ENCODE measurements around the gene ZER1.
A peak's percentile ranks its signal among the peaks of the same experiment; 100 is the strongest.

Gene ZER1

DNA sequence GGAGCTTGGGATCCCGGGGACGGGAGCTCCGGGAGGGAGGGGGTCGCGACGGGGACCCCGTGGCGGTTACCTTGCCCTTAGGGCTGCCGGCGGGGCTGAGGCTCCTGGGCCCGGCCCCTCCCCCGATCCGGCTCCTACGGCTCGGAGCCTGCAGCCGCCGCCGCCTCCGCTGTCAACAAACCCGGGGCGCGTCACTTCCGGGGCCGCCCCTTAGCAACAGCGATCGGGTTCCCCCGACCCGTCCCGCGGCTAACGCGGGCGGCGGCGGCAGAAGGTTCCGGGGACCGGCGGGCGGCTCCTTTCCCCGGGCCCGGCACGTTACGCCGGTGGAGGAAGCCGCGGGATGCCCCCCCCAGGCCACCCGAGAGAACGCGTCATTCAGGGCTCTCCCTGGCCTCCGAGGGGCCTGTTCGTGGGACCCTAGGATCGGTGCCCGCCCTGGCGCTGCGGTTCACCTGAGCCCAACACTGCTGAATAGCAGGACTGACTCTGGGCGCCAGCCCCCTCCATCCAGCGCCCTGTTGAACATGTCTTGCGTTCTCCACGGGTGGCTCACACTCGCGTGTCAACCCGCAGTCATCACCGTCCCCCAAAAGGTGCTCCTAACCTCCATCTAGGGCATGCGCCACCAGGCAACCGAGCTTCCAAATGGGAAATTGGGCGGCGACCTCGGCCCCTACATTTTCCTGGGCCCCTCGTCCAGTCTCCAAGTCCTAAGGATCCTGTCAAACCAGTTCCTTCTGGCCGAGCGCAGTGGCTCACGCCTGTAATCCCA lies at the start of gene ZER1:
Gene ZER1 (minus strand): TSS at position 183 of the 775 bp plus-strand sequence. CDS start 16,362 bp downstream, outside the sequence.
- no peak for TF ChIP-seq JUND (IDR thresholded peaks at IDR 0.05; ENCODE audit: low read depth)
- in situ Hi-C loops (cut with HindIII; ENCODE audit: low pct_unique_long_range_greater_than_20kb, low sequenced_read_pairs) = no loop called here
- DNase-seq (ENCODE audit: low read depth in 1 of 2, low spot score in 1 of 2) = peak; percentile 96 to 99

DNA sequence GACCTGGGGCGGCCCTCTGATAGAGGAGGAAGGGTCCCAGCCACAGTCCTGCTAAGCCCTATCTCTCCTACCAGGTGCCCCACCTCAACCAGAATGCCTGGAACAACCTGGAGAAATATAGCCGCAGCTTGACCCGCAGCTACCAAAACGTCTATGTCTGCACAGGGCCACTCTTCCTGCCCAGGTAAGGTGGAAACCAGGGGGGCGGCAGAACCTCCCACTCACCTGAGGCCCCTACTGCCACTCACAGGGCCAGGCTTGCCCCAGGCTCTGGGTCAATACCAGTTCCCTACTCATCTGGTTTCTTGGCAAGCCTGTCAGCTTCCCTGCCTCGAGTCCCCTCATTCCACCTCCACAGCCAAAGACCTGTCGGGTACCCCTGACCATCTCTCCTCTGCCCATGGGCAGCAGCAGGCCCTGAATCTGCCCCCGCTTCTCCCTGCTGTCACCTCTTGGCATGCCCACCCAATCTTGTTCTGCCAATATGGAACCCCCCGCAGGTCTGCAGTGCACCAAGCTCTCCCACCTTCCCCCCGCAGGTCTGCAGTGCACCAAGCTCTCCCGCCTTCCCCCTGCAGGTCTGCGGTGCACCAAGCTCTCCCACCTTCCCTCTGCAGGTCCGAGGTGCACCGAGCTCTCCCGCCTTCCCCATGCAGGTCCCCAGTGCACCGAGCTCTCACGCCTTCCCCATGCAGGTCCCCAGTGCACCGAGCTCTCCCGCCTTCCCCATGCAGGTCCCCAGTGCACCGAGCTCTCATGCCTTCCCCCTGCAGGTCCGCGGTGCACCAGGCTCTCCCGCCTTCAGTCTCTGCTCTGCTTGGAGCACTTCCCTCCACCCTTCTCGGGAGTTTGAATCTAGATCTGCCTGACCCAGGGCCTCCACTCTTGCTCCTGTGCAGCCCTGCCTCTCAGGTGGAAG lies 49.2 kb upstream of the ZER1 start:
- DNase-seq (ENCODE audit: low read depth in 1 of 2, low spot score in 1 of 2) = no peak
- no peak for TF ChIP-seq JUND (IDR thresholded peaks at IDR 0.05; ENCODE audit: low read depth)
- in situ Hi-C loops (cut with HindIII; ENCODE audit: low pct_unique_long_range_greater_than_20kb, low sequenced_read_pairs) = no loop called here

DNA sequence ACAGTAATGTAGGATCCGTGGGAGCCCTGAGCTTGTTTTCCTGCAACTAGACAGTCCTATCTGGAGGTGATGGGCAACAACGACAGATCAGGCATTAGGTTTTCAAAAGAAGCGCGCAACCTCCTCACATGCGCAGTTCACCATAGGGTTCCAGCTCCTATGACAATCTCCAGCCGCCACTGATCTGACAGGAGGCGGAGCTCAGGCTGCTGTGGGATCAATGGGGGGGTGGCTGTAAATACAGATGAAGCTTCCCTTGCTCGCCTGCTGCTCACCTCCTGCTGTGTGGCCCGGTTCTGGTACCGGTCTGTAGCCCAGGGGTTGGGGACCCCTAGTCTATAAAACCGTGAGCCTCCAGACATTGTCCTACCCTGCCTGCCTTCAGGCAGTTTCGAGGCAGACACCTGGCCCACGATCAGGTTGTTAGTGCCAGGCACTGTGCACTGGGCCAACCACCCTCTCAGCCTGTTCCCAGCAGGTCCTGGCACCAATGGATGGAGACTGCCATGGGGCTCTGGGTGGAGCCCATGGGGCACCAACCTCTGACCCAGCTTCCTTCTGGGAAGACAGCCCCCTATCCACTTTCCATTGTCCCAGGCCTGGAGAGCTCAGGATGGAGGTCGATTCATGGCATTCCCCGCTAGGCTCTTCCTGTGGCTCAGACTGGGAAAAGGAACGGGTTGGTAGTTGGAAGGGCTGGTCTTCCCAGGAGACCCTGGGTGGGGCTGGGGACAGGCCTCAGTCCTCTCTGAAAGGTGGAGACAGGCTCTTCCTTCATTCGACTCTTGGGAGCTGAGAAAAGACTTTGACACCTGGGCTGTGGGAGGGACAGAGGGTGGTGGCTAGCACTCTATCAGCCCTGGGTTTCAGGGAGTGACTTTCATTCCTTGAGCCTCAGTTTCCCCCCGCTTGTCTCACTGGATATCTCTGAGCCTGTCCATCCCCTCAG lies 48.3 kb upstream of the ZER1 start:
- in situ Hi-C loops (cut with HindIII; ENCODE audit: low pct_unique_long_range_greater_than_20kb, low sequenced_read_pairs) = no loop called here
- no peak for DNase-seq (ENCODE audit: low read depth in 1 of 2, low spot score in 1 of 2)
- TF ChIP-seq JUND (IDR thresholded peaks at IDR 0.05; ENCODE audit: low read depth) = no peak

DNA sequence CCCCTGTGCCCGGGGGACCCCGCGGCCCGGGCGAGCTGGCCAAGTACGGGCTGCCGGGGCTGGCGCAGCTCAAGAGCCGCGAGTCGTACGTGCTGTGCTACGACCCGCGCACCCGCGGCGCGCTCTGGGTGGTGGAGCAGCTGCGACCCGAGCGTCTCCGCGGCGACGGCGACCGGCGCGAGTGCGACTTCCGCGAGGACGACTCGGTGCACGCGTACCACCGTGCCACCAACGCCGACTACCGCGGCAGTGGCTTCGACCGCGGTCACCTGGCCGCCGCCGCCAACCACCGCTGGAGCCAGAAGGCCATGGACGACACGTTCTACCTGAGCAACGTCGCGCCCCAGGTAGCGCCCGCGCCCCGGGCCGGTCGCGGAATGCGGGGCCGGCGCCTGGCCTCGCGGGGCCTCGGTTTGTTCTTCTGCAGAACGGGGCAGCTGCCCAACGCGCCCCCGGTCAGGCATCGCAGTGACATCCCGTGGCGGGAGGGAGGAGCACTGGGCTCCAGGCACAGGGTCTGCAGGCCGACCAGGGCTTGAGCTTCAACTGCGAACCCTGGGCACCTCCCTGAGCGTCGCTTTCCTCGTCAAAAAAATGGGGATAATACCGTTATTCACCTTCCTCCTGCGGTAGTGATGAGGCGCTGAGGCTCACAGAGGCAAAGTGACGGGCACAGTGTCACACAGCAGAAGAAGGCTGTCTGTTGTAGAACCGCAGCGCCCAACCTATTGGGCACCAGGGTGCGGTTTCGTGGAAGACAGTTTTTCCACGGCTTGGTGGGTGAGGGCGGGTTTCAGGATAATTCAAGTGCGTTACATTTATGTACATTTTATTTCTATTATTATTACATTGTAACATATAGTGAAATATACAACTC lies 47.4 kb upstream of the ZER1 start:
- DNase-seq (ENCODE audit: low read depth in 1 of 2, low spot score in 1 of 2) = peak; percentile 52 to 72
- in situ Hi-C loops (cut with HindIII; ENCODE audit: low pct_unique_long_range_greater_than_20kb, low sequenced_read_pairs) = no loop called here

DNA sequence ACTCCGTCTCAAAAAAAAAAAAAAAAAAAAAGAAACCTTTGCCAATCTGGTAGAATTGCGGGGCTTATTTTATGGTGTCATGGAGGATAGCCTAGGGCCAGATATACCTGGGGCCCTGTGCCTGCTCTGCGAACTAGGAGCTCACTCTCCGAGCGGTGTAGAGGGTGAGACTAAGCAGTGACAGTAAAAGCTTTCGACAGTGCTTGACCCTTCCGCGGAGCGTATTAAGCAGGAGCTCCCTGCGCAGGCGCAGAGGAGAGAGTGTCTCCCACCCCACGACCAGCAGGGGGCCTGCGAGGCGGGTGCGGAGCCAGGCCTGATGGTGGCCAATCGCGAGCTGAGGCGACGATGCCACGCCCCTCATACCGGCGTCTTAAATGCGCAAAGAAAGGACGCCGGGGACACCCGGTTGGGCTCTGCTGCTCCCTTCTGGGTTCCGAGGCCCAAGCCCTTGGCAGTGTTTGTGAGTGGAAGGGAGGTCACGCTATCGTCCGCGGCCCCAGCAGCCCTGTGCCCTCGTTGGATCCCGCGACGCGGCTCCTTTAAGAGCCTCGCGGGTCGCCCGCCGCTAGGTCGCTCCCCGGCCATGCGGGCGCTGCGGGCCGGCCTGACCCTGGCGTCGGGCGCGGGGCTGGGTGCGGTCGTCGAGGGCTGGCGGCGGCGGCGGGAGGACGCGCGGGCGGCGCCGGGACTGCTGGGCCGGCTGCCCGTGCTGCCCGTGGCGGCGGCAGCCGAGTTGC lies 46.5 kb upstream of the ZER1 start, which contains the start of gene ENDOG:
Gene ENDOG (plus strand): TSS at position 402 of the 740 bp plus-strand sequence. CDS start 185 bp downstream, at position 587.
- in situ Hi-C loops (cut with HindIII; ENCODE audit: low pct_unique_long_range_greater_than_20kb, low sequenced_read_pairs) = no loop called here
- peak; percentile 99 to 100 for DNase-seq (ENCODE audit: low read depth in 1 of 2, low spot score in 1 of 2)
- TF ChIP-seq JUND (IDR thresholded peaks at IDR 0.05; ENCODE audit: low read depth) = no peak

More for the DNA sequence above, 47.4 kb upstream of the ZER1 start:
- TF ChIP-seq JUND (IDR thresholded peaks at IDR 0.05; ENCODE audit: low read depth) = no peak

DNA sequence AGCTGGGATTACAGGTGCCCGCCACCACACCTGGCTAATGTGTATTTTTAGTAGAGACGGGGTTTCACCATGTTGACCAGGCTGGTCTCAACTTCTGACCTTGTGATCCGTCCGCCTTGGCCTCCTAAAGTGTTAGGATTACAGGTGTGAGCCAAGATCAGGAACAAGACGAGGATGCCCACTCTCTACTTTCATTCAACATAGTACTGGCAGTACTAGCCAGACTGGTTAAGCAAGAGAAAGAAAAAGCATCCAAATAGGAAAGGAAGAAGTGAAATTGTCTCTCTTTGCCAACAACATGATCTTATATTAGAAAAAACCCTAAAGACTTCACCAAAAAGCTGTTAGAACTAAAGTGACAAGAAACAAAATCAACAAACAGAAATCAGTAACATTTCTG lies 39.1 kb upstream of the ZER1 start:
- in situ Hi-C loops (cut with HindIII; ENCODE audit: low pct_unique_long_range_greater_than_20kb, low sequenced_read_pairs) = no loop called here

DNA sequence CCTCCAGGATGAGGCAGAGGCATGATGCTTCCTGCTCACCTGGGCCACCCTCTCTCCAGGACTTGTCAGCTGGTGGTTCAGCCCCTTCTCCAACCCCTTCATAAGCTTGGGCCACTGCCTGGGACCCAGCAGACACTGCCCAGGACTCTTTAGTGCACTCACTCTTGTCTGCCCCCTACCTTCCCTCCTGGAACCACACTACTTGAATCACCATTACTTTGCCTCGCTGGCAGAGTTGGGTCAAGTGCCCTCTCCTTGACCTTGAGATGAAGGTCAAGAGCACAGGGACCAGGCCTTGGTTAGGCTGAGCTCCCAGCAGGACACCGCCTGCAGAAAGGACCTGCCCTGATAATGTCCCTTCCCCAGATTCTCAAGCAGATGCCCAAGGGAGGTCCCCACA lies 38.1 kb upstream of the ZER1 start:
- in situ Hi-C loops (cut with HindIII; ENCODE audit: low pct_unique_long_range_greater_than_20kb, low sequenced_read_pairs) = no loop called here
- no peak for TF ChIP-seq JUND (IDR thresholded peaks at IDR 0.05; ENCODE audit: low read depth)
- DNase-seq (ENCODE audit: low read depth in 1 of 2, low spot score in 1 of 2) = no peak

More for the DNA sequence above, 39.1 kb upstream of the ZER1 start:
- no peak for TF ChIP-seq JUND (IDR thresholded peaks at IDR 0.05; ENCODE audit: low read depth)
- DNase-seq (ENCODE audit: low read depth in 1 of 2, low spot score in 1 of 2) = peak in 1 of 2 experiments; percentile 47

DNA sequence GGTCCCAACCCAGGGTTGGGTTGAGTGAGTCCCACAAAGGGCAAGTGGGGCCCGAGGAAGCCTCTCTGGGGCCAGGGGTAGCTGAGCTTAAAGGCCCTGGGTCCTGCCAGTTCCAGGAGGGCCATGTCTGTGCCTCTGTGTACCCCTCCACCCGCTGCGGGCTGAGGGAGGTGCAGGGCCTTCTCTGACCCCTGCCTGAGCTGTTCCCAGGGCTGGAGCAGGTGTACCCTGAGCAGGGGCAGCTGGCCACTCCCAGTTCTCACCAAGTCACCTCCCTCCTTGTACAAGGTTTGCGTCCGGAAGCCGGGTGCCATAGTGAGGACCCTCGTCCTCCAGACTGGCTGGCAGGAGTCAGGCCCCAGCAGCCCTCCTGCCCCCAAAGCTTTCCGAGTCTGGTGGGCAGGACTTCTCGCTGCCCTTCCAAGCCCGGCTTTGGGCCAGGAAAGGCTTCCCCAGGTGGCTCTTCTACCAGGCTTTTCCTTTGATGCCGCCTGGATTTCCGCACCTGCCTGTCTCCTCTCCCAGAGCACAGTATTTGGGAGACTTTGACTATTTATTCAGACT lies 37.4 kb upstream of the ZER1 start:
- in situ Hi-C loops (cut with HindIII; ENCODE audit: low pct_unique_long_range_greater_than_20kb, low sequenced_read_pairs) = no loop called here
- no peak for DNase-seq (ENCODE audit: low read depth in 1 of 2, low spot score in 1 of 2)
- no peak for TF ChIP-seq JUND (IDR thresholded peaks at IDR 0.05; ENCODE audit: low read depth)

DNA sequence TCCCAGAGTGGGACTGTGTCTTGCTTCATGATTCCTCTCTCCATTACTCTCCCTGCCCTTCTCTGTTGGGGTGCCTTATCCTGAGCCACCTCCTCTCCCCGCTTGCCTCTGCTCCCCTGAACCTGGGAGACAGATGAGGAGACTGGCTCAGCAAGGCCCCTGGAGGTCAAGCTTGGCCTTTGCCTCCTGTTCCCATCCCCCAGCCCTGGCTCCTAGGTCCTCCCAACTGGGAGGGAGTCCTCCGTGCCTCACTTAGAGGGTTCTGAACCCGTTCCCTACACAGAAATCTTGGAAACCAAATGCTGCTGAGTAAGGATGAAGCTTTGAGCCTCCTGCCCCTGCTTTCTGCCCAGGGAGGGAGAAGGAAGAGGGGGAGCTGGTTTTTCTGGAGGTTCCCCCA lies 36.8 kb upstream of the ZER1 start:
- in situ Hi-C loops (cut with HindIII; ENCODE audit: low pct_unique_long_range_greater_than_20kb, low sequenced_read_pairs) = no loop called here
- no peak for DNase-seq (ENCODE audit: low read depth in 1 of 2, low spot score in 1 of 2)
- no peak for TF ChIP-seq JUND (IDR thresholded peaks at IDR 0.05; ENCODE audit: low read depth)

DNA sequence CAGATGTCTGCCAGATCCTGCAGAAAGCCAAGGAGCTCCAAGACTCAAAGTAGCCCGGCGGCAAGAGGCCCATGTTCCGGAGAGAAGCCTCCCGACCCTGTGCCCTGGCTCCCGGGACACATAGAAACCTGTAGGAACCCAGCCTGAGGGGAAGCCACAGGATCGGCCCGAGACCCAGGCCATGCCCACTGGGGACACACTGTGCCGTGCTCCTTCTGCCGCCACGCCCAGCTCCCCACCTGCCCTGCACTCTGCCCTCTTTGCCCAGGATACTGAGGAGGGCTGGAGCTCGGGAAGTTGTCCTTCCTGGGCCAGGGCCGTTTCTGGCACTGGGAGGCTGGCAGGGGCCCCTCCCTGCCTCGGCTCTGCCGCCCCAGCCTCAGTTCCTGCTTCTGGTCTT lies 36.1 kb upstream of the ZER1 start:
- no peak for DNase-seq (ENCODE audit: low read depth in 1 of 2, low spot score in 1 of 2)
- no peak for TF ChIP-seq JUND (IDR thresholded peaks at IDR 0.05; ENCODE audit: low read depth)
- in situ Hi-C loops (cut with HindIII; ENCODE audit: low pct_unique_long_range_greater_than_20kb, low sequenced_read_pairs) = no loop called here

All from T47D (cell line).